ENCODE data around the gene CMSS1. TPM values are rescaled to one million over a fixed set of nuclear protein-coding genes. Genes with fewer than 3 reads are reported as not detected.

The CMSS1 gene
- total RNA-seq, 1 experiment from 2014 or later = 70.6 TPM

GRCh38 chr3:100198579-100199269 lies 381.1 kb downstream of the CMSS1 start (continued):
- TF ChIP-seq KAT7 (CRISPR knock-in tag; IDR thresholded peaks at IDR 0.05; ENCODE audit: borderline replicate concordance) = no peak
- no peak for TF ChIP-seq ZNF263 (CRISPR knock-in tag; IDR thresholded peaks at IDR 0.05; ENCODE audit: low read depth)
- no peak for TF ChIP-seq ATF2 (CRISPR knock-in tag; IDR thresholded peaks at IDR 0.05; ENCODE audit: borderline replicate concordance, low read depth)
- TF ChIP-seq ATF1 (CRISPR knock-in tag; IDR thresholded peaks at IDR 0.05) = no peak

GRCh38 chr3:100205171-100205570 lies 387.5 kb downstream of the CMSS1 start:
- CTCF ChIA-PET = no interaction called here
- POLR2A ChIA-PET = interaction anchor here (0.5 kb wide), 1 partner anchor 220 kb away, joined by 3 read pairs; no protein-coding TSS in a partner anchor
- H3K4me1 Mint-ChIP-seq = peaks cover 7% of the 10 kb centered on the region
- H3K9me3 Mint-ChIP-seq = peaks cover 4% of the 10 kb centered on the region
- no peak for ATAC-seq
- peaks cover 6% of the 10 kb centered on the region for H3K36me3 Mint-ChIP-seq
- H3K27ac Mint-ChIP-seq = no peak overlapping the region
- DNase-seq (ENCODE audit: low spot score) = no peak
- no peaks in the 10 kb centered on the region; the same call in 1 of the 2 replicates for H3K27me3 Mint-ChIP-seq (ENCODE audit: low read depth)
- TF ChIP-seq CDX4 (CRISPR knock-in tag; IDR thresholded peaks at IDR 0.05; ENCODE audit: borderline replicate concordance) (no peak), SMAD3 (CRISPR knock-in tag; IDR thresholded peaks at IDR 0.05; ENCODE audit: borderline replicate concordance) (no peak), FOXP1 (CRISPR knock-in tag; IDR thresholded peaks at IDR 0.05; ENCODE audit: borderline replicate concordance) (no peak), HMGXB4 (CRISPR knock-in tag; IDR thresholded peaks at IDR 0.05) (no peak), NFYB (CRISPR knock-in tag; conservative IDR thresholded peaks at IDR 0.05; ENCODE audit: low read depth) (no peak), USF1 (CRISPR knock-in tag; IDR thresholded peaks at IDR 0.05) (no peak), MXD4 (CRISPR knock-in tag; IDR thresholded peaks at IDR 0.05; ENCODE audit: borderline replicate concordance) (no peak), E2F1 (CRISPR knock-in tag; IDR thresholded peaks at IDR 0.05) (no peak), ZNF281 (CRISPR knock-in tag; IDR thresholded peaks at IDR 0.05) (no peak), OVOL2 (CRISPR knock-in tag; IDR thresholded peaks at IDR 0.05; ENCODE audit: borderline replicate concordance) (no peak), TP53 (CRISPR knock-in tag; IDR thresholded peaks at IDR 0.05) (no peak), AFF4 (CRISPR knock-in tag; IDR thresholded peaks at IDR 0.05; ENCODE audit: borderline replicate concordance) (no peak)
- no peak overlapping the region for H3K4me3 Mint-ChIP-seq
